Tibial nerve (tissue), 4 donors: Measurements from ENCODE around the gene RAP1GAP2. TPM values are rescaled to one million over a fixed set of nuclear protein-coding genes. Genes with fewer than 3 reads are reported as not detected.
"Not testable (repeated sequence)": the region's sequence is repeated elsewhere in the genome, so short reads cannot be mapped to it uniquely, and the experiment has no call there.

Experiments used
- DNase-seq, 2 donors: peaks; one replicate each; pipeline ENCODE4 v3.0.0-alpha.2; 2019; ENCODE audit warnings: low spot score in 2 of 2
- H3K27ac ChIP-seq, 4 donors: fragments of 200-600 bp; sonication (generic) in 3 of 4; one replicate each; pipeline ENCODE4 v1.5.1; 2017 to 2019; ENCODE audit warnings: mild to moderate bottlenecking in 1 of 4
- H3K27me3 ChIP-seq, 2 donors: fragments of 200-600 bp; sonication (generic) in 1 of 2; one replicate each; pipeline versions ENCODE4 v1.5.1 to v1.6.0; 2017 to 2019
- H3K36me3 ChIP-seq, 3 donors: fragments of 200-600 bp; sonication (generic); one replicate each; pipeline ENCODE4 v1.5.1; 2018 to 2019
- H3K4me1 ChIP-seq, 4 donors: fragments of 200-600 bp; sonication (generic) in 3 of 4; one replicate each; pipeline ENCODE4 v1.5.1; 2017 to 2019
- H3K4me3 ChIP-seq, 4 donors: fragments of 200-600 bp; sonication (generic) in 3 of 4; one replicate each; pipeline ENCODE4 v1.5.1; 2017 to 2019; ENCODE audit warnings: mild to moderate bottlenecking in 1 of 4, moderate library complexity in 1 of 4
- H3K9me3 ChIP-seq, 4 donors: fragments of 200-600 bp; sonication (generic) in 3 of 4; one replicate each; pipeline ENCODE4 v1.5.1; 2017 to 2019
- EP300 ChIP-seq, 2 donors: sonication (generic); formaldehyde crosslinking; IDR thresholded peaks; one replicate each; pipeline ENCODE4 v1.6.1; 2017; ENCODE audit warnings: antibody characterized with exemption in 2 of 2, mild to moderate bottlenecking in 1 of 2
- POLR2A ChIP-seq, 2 donors: fragments of 450-650 bp; IDR thresholded peaks; one replicate each; pipeline ENCODE4 v1.6.1; 2017; ENCODE audit warnings: antibody characterized with exemption in 2 of 2, mild to moderate bottlenecking in 2 of 2, moderate library complexity in 2 of 2
- WGBS, 2 donors: methylation state at CpG; one replicate each; pipeline ENCODE4 v1.1.5; 2018; 5-methylcytosine and 5-hydroxymethylcytosine counted together
- total RNA-seq, 4 donors: library from RNA; depleted of rRNA; stranded (reverse); fragments of >200 nt; gene quantifications; one replicate each; pipeline ENCODE4 v1.1.0, GENCODE V29; 2016
- TF ChIP-seq, protein P1 (sequence below), 5 experiments: fragments of 200-600 bp in 3 of 5; fragments of 450-650 bp in 2 of 5; sonication (generic) in 3 of 5; IDR thresholded peaks; one replicate each; pipeline ENCODE4 v1.5.1; 2016 to 2019; ENCODE audit warnings: antibody characterized with exemption in 5 of 5, mild to moderate bottlenecking in 3 of 5, moderate library complexity in 2 of 5

The RAP1GAP2 gene
- total RNA-seq, 4 donors from 2014 or later: 5.4 to 18.2 (median 11.9) TPM

DNA sequence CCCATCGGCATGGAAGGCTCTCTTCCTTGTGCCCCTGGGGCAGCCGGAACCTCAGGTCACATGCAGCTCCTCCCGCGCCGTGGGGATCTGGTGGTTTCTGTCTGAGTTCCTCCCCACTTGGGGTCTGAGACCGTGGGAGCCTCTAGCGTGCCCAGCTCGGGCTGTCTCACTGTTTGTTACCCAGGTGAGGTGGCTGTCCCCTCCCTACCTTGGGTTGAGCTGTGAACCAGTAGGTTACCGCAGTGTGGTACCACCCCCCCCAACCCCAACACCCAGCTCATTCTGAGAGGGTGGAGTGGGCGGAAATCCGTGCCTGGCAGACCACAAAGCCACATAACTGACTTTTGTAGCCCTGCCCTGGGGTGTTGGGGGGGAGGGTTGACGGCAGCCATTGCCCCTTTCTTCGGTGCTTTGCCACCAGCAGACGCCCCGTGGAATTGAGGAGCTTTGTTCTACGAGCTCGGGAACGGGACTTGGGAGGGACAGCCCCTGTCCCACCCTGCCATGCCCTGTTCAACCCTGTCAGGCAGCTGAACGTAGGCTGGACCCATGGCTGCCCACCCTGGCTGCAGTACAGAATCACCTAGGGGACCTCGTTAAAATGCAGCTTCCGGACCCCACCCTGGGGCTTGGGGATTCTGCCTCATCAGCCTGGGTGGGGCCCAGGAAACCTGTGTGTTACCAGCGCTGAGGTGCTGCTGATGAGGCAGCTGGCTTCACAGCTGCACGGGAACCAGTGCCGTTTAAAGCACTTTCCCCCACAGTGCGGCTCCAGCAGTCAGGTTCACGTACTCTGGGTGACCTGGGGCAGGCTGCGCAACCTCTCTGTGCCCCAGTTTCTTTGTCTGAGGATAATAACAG is 18.5 kb downstream of the RAP1GAP2 start:
- Histone ChIP-seq H3K27me3 (peaks cover 0 to 15% of the 10 kb centered on the region in 2 donors), H3K36me3 (no peaks in the 10 kb centered on the region), H3K4me1 (no peaks in the 10 kb centered on the region), H3K9me3 (no peaks in the 10 kb centered on the region), H3K27ac (no peak overlapping the region), H3K4me3 (peak overlapping the region in 2 of 4 donors; percentile 20 to 24)
- DNase-seq: no peak
- WGBS, 2 donors: 48 to 58% methylated on average over 20 to 26 of the region's 27 CpGs
- TF ChIP-seq POLR2A (IDR thresholded peaks at IDR 0.05): no peak

DNA sequence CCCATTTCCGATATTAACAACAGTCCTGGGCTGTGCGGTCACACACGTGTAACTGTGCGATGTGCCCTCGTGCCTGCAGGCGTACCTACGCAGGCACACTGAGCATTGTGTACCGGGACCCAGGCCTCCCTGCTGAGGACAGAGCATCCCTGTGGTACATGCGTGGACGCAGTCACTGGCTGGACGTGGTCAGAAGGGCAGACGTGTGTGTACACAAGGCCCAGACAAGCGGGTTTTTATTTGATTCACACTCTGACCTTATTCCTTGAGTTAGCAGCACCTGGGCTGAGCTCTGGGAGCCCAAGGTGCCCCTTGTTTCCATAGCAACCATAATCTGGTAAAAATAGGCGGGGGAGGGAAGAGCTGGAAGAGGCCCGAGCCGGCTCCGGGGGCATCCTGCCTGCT is 19.5 kb downstream of the RAP1GAP2 start:
- Histone ChIP-seq H3K9me3 (no peaks in the 10 kb centered on the region), H3K4me1 (no peaks in the 10 kb centered on the region), H3K27ac (no peak overlapping the region), H3K36me3 (no peaks in the 10 kb centered on the region), H3K4me3 (no peak overlapping the region), H3K27me3 (peaks cover 0 to 21% of the 10 kb centered on the region in 2 donors)
- WGBS, 2 donors: 72 to 77% methylated on average over 15 to 17 of the region's 17 CpGs
- TF ChIP-seq POLR2A (IDR thresholded peaks at IDR 0.05) (no peak), EP300 (IDR thresholded peaks at IDR 0.05) (no peak)
- TF ChIP-seq, protein P1, sequence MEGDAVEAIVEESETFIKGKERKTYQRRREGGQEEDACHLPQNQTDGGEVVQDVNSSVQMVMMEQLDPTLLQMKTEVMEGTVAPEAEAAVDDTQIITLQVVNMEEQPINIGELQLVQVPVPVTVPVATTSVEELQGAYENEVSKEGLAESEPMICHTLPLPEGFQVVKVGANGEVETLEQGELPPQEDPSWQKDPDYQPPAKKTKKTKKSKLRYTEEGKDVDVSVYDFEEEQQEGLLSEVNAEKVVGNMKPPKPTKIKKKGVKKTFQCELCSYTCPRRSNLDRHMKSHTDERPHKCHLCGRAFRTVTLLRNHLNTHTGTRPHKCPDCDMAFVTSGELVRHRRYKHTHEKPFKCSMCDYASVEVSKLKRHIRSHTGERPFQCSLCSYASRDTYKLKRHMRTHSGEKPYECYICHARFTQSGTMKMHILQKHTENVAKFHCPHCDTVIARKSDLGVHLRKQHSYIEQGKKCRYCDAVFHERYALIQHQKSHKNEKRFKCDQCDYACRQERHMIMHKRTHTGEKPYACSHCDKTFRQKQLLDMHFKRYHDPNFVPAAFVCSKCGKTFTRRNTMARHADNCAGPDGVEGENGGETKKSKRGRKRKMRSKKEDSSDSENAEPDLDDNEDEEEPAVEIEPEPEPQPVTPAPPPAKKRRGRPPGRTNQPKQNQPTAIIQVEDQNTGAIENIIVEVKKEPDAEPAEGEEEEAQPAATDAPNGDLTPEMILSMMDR (IDR thresholded peaks at IDR 0.05): no peak
- no peak for DNase-seq

GRCh38 chr17:2816688-2817087 is 20.4 kb downstream of the RAP1GAP2 start:
- Histone ChIP-seq H3K9me3 (no peaks in the 10 kb centered on the region), H3K27me3 (peaks cover 0 to 21% of the 10 kb centered on the region in 2 donors), H3K4me1 (no peaks in the 10 kb centered on the region), H3K27ac (no peak overlapping the region), H3K4me3 (no peak overlapping the region), H3K36me3 (no peaks in the 10 kb centered on the region)
- DNase-seq: no peak
- TF ChIP-seq POLR2A (IDR thresholded peaks at IDR 0.05) (no peak), EP300 (IDR thresholded peaks at IDR 0.05) (no peak)
- TF ChIP-seq, protein P1 (IDR thresholded peaks at IDR 0.05): no peak
- 84% methylated on average over 4 of the region's 4 CpGs; no CpG with 5 or more reads in 1 of the 2 donors for WGBS, 2 donors

- WGBS, 2 donors: 87 to 89% methylated on average over 5 of the region's 5 CpGs
- H3K36me3 ChIP-seq, H3K9me3 ChIP-seq, DNase-seq, H3K4me1 ChIP-seq, H3K4me3 ChIP-seq, H3K27ac ChIP-seq: not testable (repeated sequence)
- peaks cover 0 to 19% of the 10 kb centered on the region in 2 donors for H3K27me3 ChIP-seq
Measured at GRCh38 chr17:2819294-2819693, 23.1 kb downstream of the RAP1GAP2 start.

DNA sequence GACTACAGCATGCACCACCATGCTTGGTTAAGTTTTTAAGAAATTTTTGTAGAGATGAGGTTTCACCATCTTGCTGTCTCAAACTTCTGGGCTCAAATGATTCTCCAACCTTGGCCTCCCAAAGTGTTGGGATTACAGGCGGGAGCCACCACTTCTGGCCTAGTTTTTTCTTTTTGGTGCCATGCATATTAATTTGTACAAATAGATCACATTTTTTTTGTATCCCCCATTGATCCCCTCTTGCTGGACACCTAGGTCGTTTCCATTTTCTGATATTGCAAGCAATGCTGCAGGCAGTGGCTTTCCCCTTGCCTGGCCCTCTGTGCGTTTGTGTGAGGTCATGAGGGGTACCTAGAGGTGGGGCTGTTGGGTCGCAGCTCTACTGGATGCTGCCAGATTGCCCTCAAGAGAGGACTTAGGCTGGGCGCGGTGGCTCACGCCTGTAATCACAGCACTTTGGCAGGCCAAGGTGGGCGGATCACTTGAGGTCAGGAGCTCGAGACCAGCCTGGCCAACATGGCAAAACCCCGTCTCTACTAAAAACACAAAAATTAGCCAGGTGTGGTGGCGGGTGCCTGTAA is 23.8 kb downstream of the RAP1GAP2 start:
- H3K27me3 ChIP-seq: peaks cover 0 to 12% of the 10 kb centered on the region in 2 donors
- H3K27ac ChIP-seq: no peak overlapping the region
- no peaks in the 10 kb centered on the region for H3K4me1 ChIP-seq
- TF ChIP-seq, protein P1 (IDR thresholded peaks at IDR 0.05): no peak
- no peak for TF ChIP-seq EP300 (IDR thresholded peaks at IDR 0.05)
- no peak for TF ChIP-seq POLR2A (IDR thresholded peaks at IDR 0.05)
- no peak for DNase-seq
- no peaks in the 10 kb centered on the region for H3K36me3 ChIP-seq
- 76 to 81% methylated on average over 11 of the region's 11 CpGs for WGBS, 2 donors
- no peaks in the 10 kb centered on the region for H3K9me3 ChIP-seq
- no peak overlapping the region for H3K4me3 ChIP-seq

DNA sequence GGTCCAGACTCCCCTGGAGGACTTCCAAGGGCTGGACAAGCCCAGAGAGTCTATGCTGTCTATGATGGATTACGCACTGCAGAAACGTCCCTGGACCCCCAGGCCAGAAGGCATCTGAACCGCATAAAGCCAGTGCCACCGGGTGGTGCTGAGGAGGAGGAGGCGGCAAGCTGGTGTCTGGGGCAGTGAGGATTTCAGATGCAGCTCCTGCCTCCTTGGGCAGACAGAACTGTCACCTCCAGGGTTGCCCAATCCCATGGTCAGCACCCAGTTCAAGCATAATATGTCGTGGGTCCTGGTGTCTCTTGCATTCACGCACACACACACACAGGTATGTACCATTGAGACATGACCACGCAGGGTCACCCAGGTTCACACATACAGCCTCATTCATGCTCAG is 25.6 kb downstream of the RAP1GAP2 start:
- DNase-seq: no peak
- peaks cover 0 to 7% of the 10 kb centered on the region in 2 donors for H3K27me3 ChIP-seq
- WGBS, 2 donors: 71 to 77% methylated on average over 8 of the region's 8 CpGs
- H3K4me3 ChIP-seq: no peak overlapping the region
- H3K36me3 ChIP-seq: no peaks in the 10 kb centered on the region
- H3K27ac ChIP-seq: no peak overlapping the region
- H3K9me3 ChIP-seq: no peaks in the 10 kb centered on the region
- TF ChIP-seq EP300 (IDR thresholded peaks at IDR 0.05) (no peak), POLR2A (IDR thresholded peaks at IDR 0.05) (no peak)
- TF ChIP-seq, protein P1 (IDR thresholded peaks at IDR 0.05): no peak
- H3K4me1 ChIP-seq: no peaks in the 10 kb centered on the region
